Measurements from ENCODE around the gene ANXA5.

GRCh38 chr4:121684561-121684960, 12.2 kb downstream of the ANXA5 start:
- TF ChIP-seq RAD21 (IDR thresholded peaks at IDR 0.05; ENCODE audit: low read length): no peak
- TF ChIP-seq CTCF (conservative IDR thresholded peaks at IDR 0.05; ENCODE audit: low read depth, low read length): no peak
- no peak for TF ChIP-seq NFE2L2 (IDR thresholded peaks at IDR 0.05; ENCODE audit: low read depth, low read length)
- TF ChIP-seq MAZ (IDR thresholded peaks at IDR 0.05; ENCODE audit: borderline replicate concordance, low read depth, low read length): no peak
- no peak for TF ChIP-seq RFX5 (IDR thresholded peaks at IDR 0.05; ENCODE audit: low read depth, low read length)
- TF ChIP-seq MXI1 (IDR thresholded peaks at IDR 0.05; ENCODE audit: borderline replicate concordance, low read depth, low read length): no peak
- no peak for TF ChIP-seq POLR2A (IDR thresholded peaks at IDR 0.05; ENCODE audit: low read depth, low read length)
- TF ChIP-seq USF2 (IDR thresholded peaks at IDR 0.05; ENCODE audit: low read depth, low read length): no peak
- no peak for TF ChIP-seq CHD1 (IDR thresholded peaks at IDR 0.05; ENCODE audit: low read depth, low read length)
- no peak for TF ChIP-seq CEBPB (IDR thresholded peaks at IDR 0.05; ENCODE audit: low read depth, low read length)
- TF ChIP-seq MAFK (IDR thresholded peaks at IDR 0.05; ENCODE audit: low read depth, low read length): no peak
- TF ChIP-seq BHLHE40 (IDR thresholded peaks at IDR 0.05; ENCODE audit: low read depth, low read length): no peak
- TF ChIP-seq ELK1 (IDR thresholded peaks at IDR 0.05; ENCODE audit: borderline replicate concordance, low read depth, low read length): no peak
